HG02970 (cell line): ENCODE data around the gene USP49.

ENCODE experiments used
- ATAC-seq: cut with Tn5 transposase; IDR thresholded peaks from one replicate; pipeline ENCODE4 v1.9.1; 2021; ENCODE audit warnings: mild to moderate bottlenecking, moderate library complexity, moderate number of reproducible peaks; ENCODE audit not compliant: unreplicated experiment, low FRiP score

Gene USP49

DNA sequence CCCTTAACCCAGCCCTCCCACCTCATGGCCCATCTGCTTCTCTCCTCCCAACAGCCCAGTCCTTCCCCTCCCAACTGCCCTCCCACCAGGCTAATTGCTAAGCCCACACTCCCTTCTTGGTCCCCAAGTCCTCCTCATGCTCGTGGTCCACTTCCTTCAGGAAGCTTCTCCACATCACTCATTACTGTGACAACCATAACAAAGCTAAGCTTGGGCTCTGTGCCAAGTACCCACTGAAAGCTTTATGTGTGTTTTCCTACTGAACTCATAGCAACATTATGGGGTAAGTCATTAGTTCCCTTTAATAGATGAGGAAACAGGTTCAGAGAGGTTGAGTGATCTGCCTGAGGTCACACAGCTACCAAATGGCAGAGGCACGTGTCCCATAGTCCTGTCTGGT, 131.7 kb downstream of the USP49 start:
- ATAC-seq, result no peak

DNA sequence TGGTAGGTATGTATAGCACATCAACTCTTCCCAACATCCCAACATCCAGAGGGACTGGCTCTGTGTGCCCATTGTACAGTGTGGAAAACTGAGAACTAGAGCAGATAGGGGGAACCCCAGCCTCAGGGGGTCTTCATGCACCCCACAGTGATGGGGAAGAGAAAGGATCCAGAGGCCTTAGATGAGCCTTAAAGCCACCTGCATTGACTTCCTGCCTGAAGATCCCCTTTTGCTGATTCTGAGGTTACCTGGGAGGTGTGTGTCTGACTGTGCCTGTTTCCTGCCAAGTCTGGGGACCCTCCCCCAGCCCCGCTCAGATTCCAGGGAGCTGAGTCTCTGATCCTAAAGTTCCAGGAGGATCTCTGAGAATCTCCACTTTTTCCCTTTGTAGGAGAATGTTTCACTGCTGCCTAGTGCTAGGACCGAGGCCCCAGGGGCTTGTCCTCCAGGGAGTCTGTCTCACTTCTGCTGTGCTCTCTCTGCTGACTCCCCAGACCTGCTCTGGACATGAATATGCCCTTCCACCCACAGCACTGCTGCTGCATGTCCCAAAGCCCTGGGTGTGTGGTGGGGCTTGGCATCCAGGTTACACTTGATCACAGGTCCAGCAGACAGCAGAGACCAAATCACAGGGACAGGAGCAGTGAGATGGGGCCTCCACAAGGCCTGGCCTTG, 135.1 kb downstream of the USP49 start:
- no peak for ATAC-seq

DNA sequence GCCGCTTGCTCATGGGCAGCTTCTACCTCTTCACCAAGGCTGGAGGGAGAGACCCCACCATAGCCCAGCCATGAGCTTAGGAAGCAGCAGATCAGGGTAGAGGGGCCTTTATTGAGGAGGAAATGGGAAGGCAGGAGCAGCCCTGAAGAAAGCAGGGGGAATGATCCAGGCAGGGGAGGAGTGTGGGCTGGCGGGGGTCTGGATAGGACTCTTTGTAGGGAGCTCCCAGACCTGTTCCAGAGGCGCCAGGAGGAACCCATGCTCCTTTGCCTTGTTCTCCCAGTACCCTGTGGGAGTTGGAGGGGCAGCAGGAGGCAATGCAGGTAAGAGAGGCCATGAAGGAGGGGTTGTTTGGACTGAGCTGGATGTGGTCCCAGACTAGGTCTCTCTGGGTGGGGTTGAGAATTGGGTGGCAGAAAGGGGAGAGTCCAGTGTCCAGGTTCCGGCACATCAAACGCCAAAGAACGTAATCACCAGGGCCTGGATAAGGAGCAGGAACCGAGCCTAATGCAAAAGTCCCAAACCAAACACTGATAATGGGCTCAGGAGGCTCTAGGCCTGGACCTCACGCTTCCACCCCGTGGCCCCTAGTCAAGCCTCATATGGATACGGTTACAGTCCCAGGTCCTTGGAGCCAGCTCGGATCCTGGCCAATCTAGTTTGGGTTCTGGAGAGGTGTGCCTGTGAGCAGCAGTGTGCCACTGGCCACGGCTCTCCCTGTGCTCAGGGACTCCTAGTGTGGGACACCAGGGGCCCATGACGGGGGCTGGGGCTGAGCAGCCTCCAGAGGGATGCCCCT, 135.9 kb downstream of the USP49 start:
- ATAC-seq, result no peak

DNA sequence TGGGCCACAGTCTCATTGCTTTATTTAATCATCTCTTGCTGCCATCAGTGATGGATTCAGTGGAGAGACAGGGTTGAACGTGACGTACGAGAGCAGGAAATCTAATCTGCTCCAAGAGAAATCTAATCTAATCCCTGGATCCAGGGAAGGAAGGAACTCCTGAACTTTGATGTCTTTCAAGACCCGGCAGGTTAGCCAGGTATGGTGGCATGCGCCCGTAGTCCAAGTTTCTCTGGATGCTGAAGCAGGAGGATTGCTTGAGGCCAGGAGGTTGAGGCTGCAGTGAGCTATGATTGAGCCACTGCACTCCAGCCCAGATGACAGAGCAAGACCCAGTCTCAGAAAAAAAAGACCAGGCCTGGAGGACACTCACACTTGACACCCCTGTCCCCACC, 136.5 kb downstream of the USP49 start:
- no peak for ATAC-seq

DNA sequence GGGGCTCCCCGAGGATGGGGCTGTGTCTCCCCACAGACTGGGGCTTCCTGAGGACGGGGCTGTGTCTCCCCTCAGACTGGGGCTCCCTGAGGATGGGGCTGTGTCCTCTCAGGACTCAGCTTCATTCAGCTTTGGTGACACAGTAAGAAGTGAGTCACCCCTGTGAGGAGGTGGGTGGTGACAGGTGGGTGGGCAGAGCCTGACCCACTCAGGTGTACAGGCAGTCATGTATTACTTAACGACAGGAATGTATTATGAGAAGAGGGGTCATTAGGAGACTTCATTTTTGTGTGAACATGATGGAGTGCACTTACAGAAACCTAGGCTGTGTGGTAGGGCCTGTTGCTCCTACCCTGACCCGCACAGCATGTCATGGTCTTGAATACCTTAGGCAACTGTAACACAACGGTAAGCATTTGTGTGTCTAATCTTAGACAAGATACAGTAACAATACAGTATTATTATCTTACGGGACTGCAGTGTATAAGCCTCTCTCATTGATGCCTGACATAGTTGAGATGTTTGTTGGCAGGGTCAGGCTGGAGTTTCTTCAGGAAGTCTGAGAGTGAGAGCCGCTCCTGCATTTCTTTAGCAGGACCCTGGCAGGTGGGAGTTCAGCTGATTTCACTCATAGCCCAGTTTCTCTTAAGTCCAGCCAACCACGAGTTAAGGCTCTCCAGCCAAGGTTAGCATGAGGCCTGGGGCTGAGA, 137.1 kb downstream of the USP49 start:
- ATAC-seq, result no peak

DNA sequence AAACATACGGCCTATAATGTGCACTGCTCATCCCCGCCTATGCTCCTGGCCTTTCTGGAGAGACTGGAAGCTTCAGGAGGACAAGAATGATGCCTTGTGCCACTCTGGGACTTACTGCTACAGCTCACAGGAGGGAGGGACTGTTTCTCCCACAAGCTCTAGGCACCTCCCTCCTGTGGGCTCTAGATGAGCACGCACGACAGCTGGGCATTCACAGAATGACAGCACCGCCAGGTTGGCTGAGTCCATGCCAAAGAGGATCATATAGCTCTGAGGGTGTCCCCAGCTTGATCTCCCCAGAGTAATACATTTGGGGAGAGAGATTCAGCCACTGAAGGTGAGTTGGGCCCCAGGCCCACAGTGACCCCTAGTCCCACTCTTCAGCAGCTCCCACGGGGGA, 137.9 kb downstream of the USP49 start:
- ATAC-seq, result no peak

DNA sequence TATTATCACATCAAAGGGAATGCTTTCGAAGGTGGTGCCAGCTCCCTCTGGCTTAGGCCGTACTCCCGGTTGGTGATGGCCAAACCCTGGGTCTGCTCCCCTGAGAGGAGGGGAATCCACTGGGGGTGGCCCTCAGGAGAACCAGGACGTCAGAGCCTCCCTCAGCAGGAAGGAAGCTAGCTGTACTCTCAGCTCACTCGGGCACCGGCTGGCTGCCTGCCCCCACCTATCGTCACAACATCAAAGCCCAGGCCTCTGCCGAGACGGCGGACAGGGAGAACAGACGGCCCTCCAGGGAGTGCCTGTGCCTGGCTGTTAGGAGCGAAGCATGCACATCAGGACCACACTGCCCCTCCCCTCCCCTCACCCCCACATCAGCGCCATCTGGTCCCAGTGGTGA, 138.8 kb downstream of the USP49 start:
- no peak for ATAC-seq

DNA sequence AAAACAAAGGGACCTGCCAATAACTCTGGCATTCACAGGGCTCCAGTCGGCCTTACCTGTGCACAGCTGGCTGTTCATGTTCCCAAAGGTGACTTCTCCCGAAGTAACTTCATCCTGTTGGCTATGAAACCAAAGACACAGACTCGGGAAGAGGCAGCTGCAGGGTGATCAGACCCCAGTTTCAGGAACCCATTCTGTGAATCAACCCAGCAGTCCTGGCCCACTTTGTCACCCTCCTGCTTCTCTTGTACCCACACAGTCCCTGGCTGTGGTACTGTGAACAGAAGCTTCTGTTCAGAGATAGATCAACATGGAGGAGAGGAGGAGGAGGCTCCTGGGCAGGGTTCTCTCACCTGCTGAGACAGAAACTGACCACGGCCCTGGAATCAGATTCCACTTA, 139.3 kb downstream of the USP49 start:
- ATAC-seq, result no peak

DNA sequence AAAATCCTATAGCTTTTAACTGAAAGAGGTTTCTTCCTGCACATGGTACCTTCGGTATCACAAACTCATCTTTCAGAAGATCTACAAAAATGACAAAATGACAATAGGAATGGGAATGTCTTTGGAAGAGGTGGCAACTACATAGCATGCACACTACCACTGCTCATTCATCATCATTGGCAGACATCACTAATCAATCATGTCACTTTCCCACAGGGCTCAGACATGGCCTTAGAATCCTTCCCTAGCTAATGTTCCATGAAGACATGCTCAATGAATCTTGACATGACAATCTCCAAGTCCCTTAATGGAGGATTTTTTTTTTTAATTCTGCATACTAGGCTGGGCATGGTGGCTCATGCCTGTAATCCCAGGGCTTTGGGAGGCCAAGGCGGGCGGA, 144.8 kb downstream of the USP49 start:
- no peak for ATAC-seq

DNA sequence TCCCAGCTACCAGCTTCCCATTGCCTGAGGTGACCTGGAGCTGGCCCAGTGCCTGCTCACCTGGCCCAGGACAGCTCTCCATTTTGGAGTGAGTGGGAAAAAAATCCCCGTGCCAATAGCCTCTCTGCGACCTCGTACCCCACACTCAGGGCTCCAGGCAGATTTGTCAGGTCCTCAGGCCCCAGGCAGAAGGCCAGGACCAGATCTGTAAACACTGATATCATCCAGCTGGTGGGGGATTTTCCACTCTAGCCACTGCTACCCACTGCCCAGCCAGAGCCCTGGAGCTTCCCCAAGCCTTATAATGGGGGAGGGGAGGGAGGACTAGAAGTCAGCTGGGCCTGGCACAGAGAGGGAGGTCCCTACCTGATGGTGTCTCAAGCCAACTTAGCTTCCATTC, 146.6 kb downstream of the USP49 start:
- ATAC-seq, result no peak

DNA sequence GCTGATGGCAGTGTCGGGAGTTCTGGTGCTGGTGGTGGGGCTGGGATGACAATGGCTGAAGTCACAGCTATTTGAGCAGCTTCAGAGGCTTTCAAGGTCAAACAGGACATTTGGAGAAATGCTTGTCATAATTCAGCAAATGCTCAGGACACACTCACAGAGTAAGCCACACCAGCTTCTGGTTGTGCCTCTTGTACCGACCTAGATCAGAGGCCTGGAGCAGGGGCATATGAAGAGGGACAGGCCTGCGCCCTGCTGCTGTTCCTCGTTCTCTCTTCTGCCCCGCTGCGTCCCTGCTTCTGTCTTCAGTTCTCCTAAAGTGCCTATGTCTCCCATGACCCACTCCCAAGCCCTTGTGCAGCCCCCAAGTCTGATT, 147.1 kb downstream of the USP49 start:
- no peak for ATAC-seq

DNA sequence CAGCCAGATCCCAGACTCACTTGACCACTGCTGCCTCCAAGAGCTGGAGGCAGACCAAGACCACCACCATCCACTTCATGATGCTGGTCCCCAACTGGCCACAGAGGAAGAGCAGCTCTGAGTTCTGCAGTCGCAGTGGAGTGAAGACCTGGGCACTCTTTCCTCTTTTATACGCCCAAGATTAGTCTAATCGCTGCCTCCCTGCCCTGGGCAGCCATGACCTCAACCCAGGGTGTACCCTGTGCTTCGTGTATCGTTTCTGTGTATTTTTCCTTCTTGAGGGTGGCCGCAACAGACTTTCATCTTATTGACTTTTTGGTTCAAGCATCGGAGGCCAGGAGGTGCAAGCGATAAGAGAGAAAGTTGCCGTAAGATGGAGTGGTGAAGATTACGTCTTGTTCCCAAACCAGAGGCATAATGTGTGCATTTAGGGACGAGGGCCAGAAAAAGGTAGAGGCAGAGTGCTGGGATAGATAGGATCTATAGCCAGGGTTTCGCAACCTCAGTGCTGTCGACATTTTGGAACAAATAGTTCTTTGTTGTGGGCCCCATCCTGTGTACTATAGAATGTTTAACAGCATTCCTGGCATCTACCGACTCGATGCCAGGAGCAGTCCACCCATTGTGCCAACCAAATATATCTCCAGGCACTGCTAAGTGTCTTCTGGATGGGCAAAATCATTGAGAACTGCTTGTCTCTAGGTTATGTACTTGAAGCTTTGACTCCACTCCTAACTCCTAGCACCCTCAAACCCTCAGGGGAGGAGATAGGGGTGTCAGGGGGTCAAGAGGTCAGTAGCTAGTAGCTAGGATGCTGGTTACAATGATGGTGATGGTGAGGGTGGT, 147.7 kb downstream of the USP49 start, which contains the start of gene PGC:
Gene PGC (minus strand): TSS at position 142 of the 846 bp plus-strand sequence. CDS start 63 bp downstream, at position 79.
- no peak for ATAC-seq

DNA sequence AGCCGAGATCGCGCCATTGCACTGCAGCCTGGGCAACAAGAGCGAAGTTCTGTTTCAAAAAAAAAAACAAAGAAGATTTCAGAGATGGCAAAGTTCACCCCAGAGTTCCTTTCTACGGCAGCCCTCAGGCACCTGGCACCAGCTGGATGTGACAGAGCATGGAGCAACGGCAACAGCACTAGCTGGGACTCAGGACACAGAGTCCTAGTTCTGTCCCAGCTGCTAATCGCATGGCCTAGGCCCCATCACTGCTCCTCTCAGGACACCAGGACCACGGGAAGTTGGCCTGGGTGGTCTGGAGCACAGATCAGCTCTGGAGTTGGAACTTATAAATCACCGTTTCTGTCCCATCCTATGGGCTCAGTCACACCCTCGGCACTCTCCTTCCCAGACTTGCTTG, 149.1 kb downstream of the USP49 start:
- no peak for ATAC-seq

DNA sequence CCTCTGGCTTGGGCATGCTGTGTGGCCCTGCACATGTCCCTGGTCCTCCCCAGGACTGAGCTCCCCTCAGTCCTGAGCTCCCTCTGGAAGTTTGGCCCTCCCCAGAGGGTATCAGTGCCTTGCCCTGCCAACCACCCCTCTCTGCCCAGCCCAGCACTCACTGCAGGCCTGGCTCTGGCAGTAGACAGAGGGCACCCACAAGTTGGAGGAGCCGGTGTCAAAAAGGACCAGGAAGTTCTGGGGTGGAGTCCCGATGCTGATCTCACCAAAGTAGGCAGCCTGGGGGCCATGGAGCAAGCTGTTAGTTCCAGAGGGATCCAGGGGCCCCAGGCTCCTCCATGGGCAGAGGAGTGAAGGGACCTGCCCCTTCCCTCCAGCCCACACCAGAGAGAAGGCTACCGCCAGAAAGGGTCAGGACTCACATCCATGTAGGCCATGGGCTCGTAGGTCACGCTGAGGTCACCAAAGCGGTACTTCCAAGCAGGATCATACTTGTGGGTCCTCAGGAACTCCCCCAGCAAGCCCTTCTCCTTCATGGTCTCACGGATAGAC, 150.9 kb downstream of the USP49 start:
- no peak for ATAC-seq

DNA sequence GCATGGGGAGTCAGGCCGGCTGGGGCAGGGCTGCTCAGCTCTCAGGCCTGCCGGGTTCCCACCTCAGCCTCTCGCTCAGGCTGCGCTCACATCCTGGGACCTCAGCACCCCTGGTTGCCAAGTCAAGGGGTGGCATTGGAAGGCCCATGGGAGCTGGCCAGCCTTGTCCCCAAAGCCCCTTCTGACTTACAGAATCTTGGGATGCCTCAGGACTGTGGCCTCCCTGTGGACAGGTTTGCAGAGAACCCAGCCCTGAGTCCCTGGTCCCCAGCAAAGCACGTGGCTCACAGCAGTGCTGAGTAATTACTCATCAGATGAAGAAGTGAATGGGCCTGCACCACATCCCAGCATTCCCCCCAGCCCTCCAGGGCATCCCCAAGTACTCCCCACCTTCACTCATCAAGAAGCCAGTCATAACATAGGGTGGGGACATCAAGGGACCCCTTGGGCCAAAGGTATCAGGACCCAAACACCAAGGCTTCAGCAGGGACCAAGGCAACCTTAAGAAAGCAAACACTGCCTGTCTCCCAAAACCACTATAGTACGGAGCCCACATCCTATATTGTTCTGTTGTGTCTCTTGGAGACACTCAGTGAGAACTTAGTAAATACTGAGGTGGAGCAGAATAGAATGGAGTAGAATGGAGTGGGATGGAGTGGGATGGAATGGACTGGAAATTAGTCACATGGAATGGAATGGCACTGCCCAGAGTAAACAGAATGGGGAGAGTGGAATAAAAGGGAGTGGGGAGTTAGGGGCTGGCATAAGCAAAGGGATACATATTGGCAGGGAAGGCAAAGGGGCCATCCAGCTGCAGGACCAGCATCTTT, 151.6 kb downstream of the USP49 start:
- ATAC-seq, result no peak

DNA sequence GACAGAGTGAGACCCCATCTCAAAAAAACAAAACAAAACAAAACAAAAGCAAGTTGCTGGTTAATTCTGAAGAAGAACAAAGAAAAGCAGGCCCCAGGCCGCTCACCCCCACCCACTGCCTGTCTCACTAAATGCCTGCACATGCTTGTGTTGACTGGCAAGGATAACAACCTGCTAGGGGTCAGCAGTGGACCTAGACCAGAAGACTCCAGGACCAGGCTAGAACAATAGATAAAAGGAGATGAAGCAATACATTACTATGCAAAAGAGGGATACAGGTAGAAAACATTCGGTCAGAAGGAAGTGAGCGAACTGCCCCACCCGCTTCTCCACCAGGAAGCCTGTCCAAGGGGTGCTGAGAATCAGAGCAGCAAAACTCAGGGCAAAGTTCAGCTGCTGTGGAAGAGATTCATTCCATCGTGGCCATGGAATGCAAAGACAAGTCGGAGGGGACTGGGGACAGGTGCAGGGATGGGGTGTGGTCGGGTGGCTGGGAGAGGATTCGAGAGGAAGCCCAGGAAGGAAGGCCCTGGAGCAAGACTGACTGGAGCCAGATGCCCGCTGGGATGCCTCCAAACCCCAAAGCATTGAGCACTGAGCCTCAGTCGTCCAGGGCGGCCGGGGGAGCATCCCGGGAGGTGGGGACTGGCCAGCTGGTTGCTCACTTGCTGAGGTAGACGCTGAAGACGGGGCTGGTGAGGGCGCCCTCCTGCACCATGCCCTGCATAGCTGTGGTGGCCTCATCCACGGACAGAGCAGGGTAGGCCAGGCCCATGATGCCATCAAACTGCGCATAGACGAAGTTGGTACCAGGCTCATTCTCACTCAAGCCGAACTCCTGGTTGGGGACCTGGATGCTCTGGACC, 153.3 kb downstream of the USP49 start:
- no peak for ATAC-seq

DNA sequence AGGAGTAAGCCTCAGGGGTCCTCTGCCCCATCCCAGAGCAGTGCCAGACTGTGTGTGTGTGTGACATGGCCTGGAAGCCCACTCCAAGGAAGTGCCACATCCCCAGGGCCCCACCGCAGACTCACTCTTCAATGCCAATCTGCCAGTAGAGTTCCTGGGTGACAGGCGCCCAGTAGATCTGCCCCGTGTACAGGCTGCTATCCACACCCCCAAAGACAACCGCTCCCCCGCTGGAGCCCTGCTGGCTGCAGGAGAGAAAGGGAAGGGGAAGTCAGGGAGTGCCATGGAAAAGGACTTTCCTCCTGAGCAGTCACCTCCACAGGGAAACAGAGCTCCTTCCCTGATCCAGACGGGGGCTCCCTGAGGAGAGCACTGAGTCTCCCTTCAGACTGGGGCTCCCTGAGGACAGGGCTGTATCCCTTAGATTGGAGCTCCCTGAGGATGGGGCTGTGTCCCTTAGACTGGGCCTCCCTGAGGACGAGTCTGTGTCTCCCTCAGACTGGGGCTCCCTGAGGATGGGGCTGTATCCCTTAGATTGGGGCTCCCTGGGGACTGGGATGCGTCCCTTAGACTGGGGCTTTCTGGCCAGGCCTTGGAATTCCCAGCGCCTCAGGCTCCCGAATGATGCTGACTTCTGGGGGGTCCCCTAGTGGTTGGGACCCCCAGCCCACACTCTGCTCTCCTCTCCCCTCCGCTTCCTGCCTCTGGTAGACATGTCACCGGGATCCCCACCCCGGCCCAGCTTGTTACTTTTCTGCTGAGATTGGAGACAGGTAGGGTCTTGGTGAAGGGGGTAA, 154.6 kb downstream of the USP49 start:
- no peak for ATAC-seq
